RPMI8226 (cell line): ENCODE measurements around the gene OVOL1.

Experiments used
- DNase-seq: peaks from one replicate; pipeline ENCODE4 v3.0.0-alpha.2; 2015

The OVOL1 gene

GRCh38 chr11:65793144-65793581 is 6.3 kb downstream of the OVOL1 start:
- peak; percentile 66 for DNase-seq

- DNase-seq: no peak
Observed at GRCh38 chr11:65793625-65794400, 7.0 kb downstream of the OVOL1 start.

GRCh38 chr11:65794570-65795510 is 8.0 kb downstream of the OVOL1 start:
- no peak for DNase-seq

GRCh38 chr11:65796726-65797601 is 10.1 kb downstream of the OVOL1 start:
- no peak for DNase-seq

GRCh38 chr11:65797711-65798110 is 10.8 kb downstream of the OVOL1 start:
- no peak for DNase-seq

GRCh38 chr11:65798882-65799281 is 12.0 kb downstream of the OVOL1 start:
- DNase-seq: no peak

- DNase-seq: no peak
Observed at GRCh38 chr11:65801153-65801987, 14.5 kb downstream of the OVOL1 start.

- peak; percentile 89 for DNase-seq
Observed at GRCh38 chr11:65802841-65803240, 16.0 kb downstream of the OVOL1 start.

GRCh38 chr11:65803797-65804492 is 17.1 kb downstream of the OVOL1 start:
- DNase-seq: no peak

GRCh38 chr11:65806979-65807378 is 20.1 kb downstream of the OVOL1 start:
- DNase-seq: no peak

GRCh38 chr11:65808744-65809341 is 22.0 kb downstream of the OVOL1 start:
- no peak for DNase-seq

- no peak for DNase-seq
Observed at GRCh38 chr11:65809496-65809895, 22.6 kb downstream of the OVOL1 start.

- DNase-seq: peak; percentile 62
Observed at GRCh38 chr11:65810046-65810868, 23.4 kb downstream of the OVOL1 start.

GRCh38 chr11:65811764-65812475 is 25.1 kb downstream of the OVOL1 start:
- DNase-seq: no peak

GRCh38 chr11:65814131-65814985 is 27.5 kb downstream of the OVOL1 start:
- no peak for DNase-seq

GRCh38 chr11:65814986-65815565 is 28.2 kb downstream of the OVOL1 start:
- no peak for DNase-seq

GRCh38 chr11:65816696-65817095 is 29.8 kb downstream of the OVOL1 start:
- no peak for DNase-seq
